ENCODE data around the gene CADPS2. TPM values are rescaled to one million over a fixed set of nuclear protein-coding genes. Genes with fewer than 3 reads are reported as not detected.

The CADPS2 gene
- total RNA-seq, 1 donor from 2014 or later: 19.1 TPM

DNA sequence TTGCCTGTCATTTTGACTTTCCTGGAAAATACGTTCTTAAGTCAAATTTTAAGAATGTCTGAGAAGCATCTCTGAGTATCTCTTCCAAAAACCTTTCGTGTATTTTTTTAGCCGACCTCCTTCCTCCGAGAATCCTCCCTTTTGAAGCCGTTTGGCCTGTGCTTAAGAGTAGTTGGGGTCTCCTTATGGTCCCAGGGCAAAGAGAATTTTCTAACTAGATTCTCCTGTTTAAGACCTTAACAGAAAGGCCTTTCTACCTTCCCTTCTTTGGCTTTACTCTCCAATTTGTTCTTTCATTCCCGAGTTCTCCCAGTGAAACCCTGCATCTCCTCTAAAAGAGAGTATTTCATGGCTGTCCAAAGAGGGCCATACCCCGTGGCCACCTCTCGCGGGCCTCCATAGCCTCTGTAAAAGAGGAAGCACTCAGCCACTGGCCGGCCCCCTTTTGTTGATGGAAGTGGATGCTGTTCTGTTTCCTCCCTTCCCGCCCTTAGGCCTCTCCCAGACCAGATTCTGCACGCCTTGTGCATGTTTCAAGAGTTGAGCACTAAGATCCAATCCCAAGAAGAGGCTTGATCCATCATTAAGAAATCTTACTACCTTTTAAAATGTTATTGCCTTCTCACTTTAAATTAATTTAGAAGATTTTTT, 575.1 kb downstream of the CADPS2 start:
- Mint-ChIP-seq H3K4me1 (peaks cover 37% of the 10 kb centered on the region), H3K27ac (peak overlapping the region; percentile 36)
- peak; percentile 85 for DNase-seq (ENCODE audit: low spot score)

DNA sequence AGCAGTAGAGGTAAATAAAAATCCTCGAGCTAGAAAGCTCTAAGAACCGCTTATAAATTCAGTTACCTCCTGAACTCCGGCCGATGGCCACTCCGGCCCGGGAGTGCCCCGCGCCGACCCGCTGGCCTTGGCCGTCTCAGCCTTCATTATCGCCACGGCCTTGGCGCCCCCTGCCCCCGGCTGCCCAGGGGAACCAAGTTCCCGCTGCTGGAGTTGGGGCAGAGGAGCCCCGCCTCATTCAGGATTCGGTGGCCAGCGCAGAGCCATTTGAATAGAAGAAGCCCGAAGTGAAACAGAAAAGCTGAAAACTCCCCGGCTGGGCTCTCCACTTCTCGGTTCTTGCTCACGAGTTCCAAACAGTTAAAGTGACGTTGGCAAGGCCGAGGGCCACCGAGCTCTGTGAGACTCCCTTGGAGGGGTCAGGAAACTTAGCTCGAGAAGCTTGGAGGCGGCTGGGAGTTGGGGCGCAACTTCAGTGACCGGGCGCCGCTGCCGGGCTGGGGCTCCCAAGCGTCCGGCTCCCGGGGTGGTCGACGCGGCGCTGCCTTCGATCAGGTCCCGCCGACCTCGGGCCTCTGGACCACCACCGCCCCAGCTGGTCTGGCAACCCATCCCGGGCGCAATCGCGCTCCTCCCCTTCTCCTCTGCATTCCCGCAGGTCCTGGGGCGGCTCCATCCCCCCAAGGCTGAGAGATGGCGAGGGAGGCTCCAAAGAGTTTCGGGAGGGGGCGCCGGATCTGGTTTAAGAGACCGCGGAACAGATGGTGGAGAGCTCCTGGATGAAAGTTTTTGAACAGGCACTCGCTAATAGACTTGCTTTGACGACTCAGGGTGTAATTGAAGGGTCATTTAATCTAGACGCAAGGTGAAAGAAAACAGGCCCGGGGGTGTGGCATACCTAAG, 575.9 kb downstream of the CADPS2 start:
- H2AFZ ChIP-seq (replicated peaks): no peak overlapping the region
- peaks cover 50% of the 10 kb centered on the region for H3K27me3 Mint-ChIP-seq (ENCODE audit: insufficient read depth, low read depth)

More for the DNA sequence above, 575.1 kb downstream of the CADPS2 start:
- Histone ChIP-seq H3K36me3 (peaks cover 18% of the 10 kb centered on the region), H3K4me3 (peak overlapping the region; percentile 92), H3K9me3 (ENCODE audit: low read depth) (no peaks in the 10 kb centered on the region), H3K79me2 (ENCODE audit: low read depth) (peaks cover 100% of the 10 kb centered on the region), H3K27me3 (no peaks in the 10 kb centered on the region), H3K27ac (peak overlapping the region; percentile 96), H3F3A (ENCODE audit: low read depth) (peaks cover 100% of the 10 kb centered on the region), H2AFZ (replicated peaks) (no peak overlapping the region), H3K4me2 (peak overlapping the region; percentile 98), H3K9ac (peak overlapping the region; percentile 44), H3K4me1 (peaks cover 37% of the 10 kb centered on the region), H4K20me1 (ENCODE audit: low read depth) (peaks cover 98% of the 10 kb centered on the region)
- Mint-ChIP-seq H3K36me3 (peaks cover 1% of the 10 kb centered on the region), H3K9me3 (peaks cover 12% of the 10 kb centered on the region), H3K4me3 (peak overlapping the region; percentile 74), H3K27me3 (ENCODE audit: insufficient read depth, low read depth) (peaks cover 51% of the 10 kb centered on the region)
- TF ChIP-seq, protein P1, sequence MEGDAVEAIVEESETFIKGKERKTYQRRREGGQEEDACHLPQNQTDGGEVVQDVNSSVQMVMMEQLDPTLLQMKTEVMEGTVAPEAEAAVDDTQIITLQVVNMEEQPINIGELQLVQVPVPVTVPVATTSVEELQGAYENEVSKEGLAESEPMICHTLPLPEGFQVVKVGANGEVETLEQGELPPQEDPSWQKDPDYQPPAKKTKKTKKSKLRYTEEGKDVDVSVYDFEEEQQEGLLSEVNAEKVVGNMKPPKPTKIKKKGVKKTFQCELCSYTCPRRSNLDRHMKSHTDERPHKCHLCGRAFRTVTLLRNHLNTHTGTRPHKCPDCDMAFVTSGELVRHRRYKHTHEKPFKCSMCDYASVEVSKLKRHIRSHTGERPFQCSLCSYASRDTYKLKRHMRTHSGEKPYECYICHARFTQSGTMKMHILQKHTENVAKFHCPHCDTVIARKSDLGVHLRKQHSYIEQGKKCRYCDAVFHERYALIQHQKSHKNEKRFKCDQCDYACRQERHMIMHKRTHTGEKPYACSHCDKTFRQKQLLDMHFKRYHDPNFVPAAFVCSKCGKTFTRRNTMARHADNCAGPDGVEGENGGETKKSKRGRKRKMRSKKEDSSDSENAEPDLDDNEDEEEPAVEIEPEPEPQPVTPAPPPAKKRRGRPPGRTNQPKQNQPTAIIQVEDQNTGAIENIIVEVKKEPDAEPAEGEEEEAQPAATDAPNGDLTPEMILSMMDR (IDR thresholded peaks at IDR 0.05): no peak
- no peak for TF ChIP-seq EZH2 (IDR thresholded peaks at IDR 0.05)
- TF ChIP-seq EZH2phosphoT487 (IDR thresholded peaks at IDR 0.05): no peak

DNA sequence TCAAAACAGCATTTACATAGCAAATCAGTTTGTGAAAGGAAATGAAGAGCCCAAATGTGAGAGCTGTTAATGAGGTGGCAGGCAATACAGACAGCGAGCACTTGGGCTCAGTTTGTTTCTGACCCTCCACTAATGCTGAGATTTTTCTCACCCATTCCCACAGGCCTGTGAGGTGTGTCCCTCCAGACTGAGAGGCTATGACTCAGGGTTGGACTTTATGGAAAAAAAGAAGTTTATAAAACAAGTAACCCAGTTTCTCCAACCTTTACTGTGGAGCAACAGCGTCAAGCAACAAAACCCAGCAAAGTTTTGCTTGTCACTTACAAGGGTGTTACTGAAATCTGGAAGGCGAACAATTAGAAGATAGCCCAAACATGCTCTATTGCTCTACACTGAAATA, 576.8 kb downstream of the CADPS2 start:
- Mint-ChIP-seq H3K9me3 (peaks cover 6% of the 10 kb centered on the region), H3K27ac (no peak overlapping the region), H3K4me3 (peak overlapping the region; percentile 77), H3K4me1 (peaks cover 51% of the 10 kb centered on the region), H3K27me3 (ENCODE audit: insufficient read depth, low read depth) (peaks cover 54% of the 10 kb centered on the region), H3K36me3 (no peaks in the 10 kb centered on the region)
- no peak overlapping the region for H2AFZ ChIP-seq (replicated peaks)
- no peaks in the 10 kb centered on the region for H3K27me3 ChIP-seq
- H4K20me1 ChIP-seq (ENCODE audit: low read depth): peaks cover 95% of the 10 kb centered on the region
- DNase-seq (ENCODE audit: low spot score): no peak
- H3K4me2 ChIP-seq: peak overlapping the region; percentile 98
- H3K9me3 ChIP-seq (ENCODE audit: low read depth): no peaks in the 10 kb centered on the region
- peaks cover 36% of the 10 kb centered on the region for H3K4me1 ChIP-seq
- peak overlapping the region; percentile 96 for H3K27ac ChIP-seq
- peaks cover 100% of the 10 kb centered on the region for H3K79me2 ChIP-seq (ENCODE audit: low read depth)
- no peak overlapping the region for H3K9ac ChIP-seq
- peaks cover 100% of the 10 kb centered on the region for H3F3A ChIP-seq (ENCODE audit: low read depth)
- H3K4me3 ChIP-seq: peak overlapping the region; percentile 92
- H3K36me3 ChIP-seq: peaks cover 18% of the 10 kb centered on the region
- TF ChIP-seq, protein P1 (IDR thresholded peaks at IDR 0.05): no peak
- no peak for TF ChIP-seq EZH2phosphoT487 (IDR thresholded peaks at IDR 0.05)
- TF ChIP-seq EZH2 (IDR thresholded peaks at IDR 0.05): no peak

More for the DNA sequence above, 575.9 kb downstream of the CADPS2 start:
- peak overlapping the region; percentile 98 for H3K4me2 ChIP-seq
- no peaks in the 10 kb centered on the region for H3K9me3 ChIP-seq (ENCODE audit: low read depth)
- H3F3A ChIP-seq (ENCODE audit: low read depth): peaks cover 100% of the 10 kb centered on the region
- peak overlapping the region; percentile 92 for H3K4me3 ChIP-seq
- Mint-ChIP-seq H3K4me1 (peaks cover 45% of the 10 kb centered on the region), H3K27ac (peak overlapping the region; percentile 50), H3K9me3 (peaks cover 6% of the 10 kb centered on the region), H3K4me3 (peak overlapping the region; percentile 77), H3K36me3 (peaks cover 1% of the 10 kb centered on the region)
- peaks cover 37% of the 10 kb centered on the region for H3K4me1 ChIP-seq
- TF ChIP-seq EZH2 (IDR thresholded peaks at IDR 0.05): no peak
- TF ChIP-seq, protein P1 (IDR thresholded peaks at IDR 0.05): peak; percentile 41
- peaks cover 100% of the 10 kb centered on the region for H3K79me2 ChIP-seq (ENCODE audit: low read depth)
- peaks cover 18% of the 10 kb centered on the region for H3K36me3 ChIP-seq
- DNase-seq (ENCODE audit: low spot score): peak; percentile 91
- peak overlapping the region; percentile 44 for H3K9ac ChIP-seq
- peaks cover 98% of the 10 kb centered on the region for H4K20me1 ChIP-seq (ENCODE audit: low read depth)
- H3K27ac ChIP-seq: peak overlapping the region; percentile 96
- no peaks in the 10 kb centered on the region for H3K27me3 ChIP-seq

Data from neural progenitor cell (in vitro differentiated cells).